K562 (cell line): ENCODE measurements around the gene SHB. TPM values are rescaled to one million over a fixed set of nuclear protein-coding genes. Genes with fewer than 3 reads are reported as not detected.
"Not testable (repeated sequence)": the region's sequence is repeated elsewhere in the genome, so short reads cannot be mapped to it uniquely, and the experiment has no call there.

Experiments
- ATAC-seq: fragments of 200-7000 bp; cut with Tn5 transposase; 3 replicates; pipeline ENCODE4 v1.9.1; 2020; ENCODE audit warnings: moderate library complexity
- BruUV-seq: library from RNA; stranded (reverse); fragments of 400-500 nt; replicated peaks from 2 replicates; lab custom pipeline; 2021; lab: Mats Ljungman, UMichigan
- CTCF ChIA-PET: fragments of 300-600 bp; formaldehyde crosslinking; extraction: SDS; loops from one replicate; lab custom pipeline; 2021; ENCODE audit warnings: low intra/inter-chr PET ratio; lab: Yijun Ruan, JAX
- POLR2A ChIA-PET: fragments of 300-600, 350-650 bp; sonication (Branson Sonifier 250); formaldehyde crosslinking; extraction: SDS; loops from one replicate; lab custom pipeline; 2021; ENCODE audit warnings: antibody characterized with exemption, inconsistent platforms; lab: Yijun Ruan, JAX
- DNase-seq, 4 experiments: peaks; one replicate each; pipeline versions ENCODE4 v3.0.0 to v3.0.0-alpha.2; 2011 to 2018; ENCODE audit warnings: low spot score in 3 of 4, mixed read lengths in 3 of 4; ENCODE audit errors: extremely low read depth in 1 of 4
- FAIRE-seq: peaks from 2 replicates; lab custom pipeline; 2011; peaks lifted over from hg19 to GRCh38; lab: Jason Lieb, UNC
- H2AFZ ChIP-seq: 2 replicates; pipeline ENCODE4 v1.6.0; 2011; ENCODE audit warnings: low read depth, low read length, control low read depth, inconsistent platforms
- H3K27ac ChIP-seq: fragments of 200-600 bp; 3 replicates; pipeline ENCODE4 v1.8.0; 2011; ENCODE audit warnings: low read depth, mild to moderate bottlenecking, control low read depth, inconsistent platforms, low read length, moderate library complexity, mixed read lengths; ENCODE audit errors: extremely low read depth
- H3K27me3 ChIP-seq, 2 experiments: fragments of 300-600 bp in 1 of 2; 2 replicates in 1 of 2; 3 replicates in 1 of 2; pipeline versions ENCODE4 v1.6.0 to v1.8.0; 2011; ENCODE audit warnings: inconsistent platforms in 2 of 2, low read length in 2 of 2, mild to moderate bottlenecking in 1 of 2, mixed read lengths in 1 of 2, moderate library complexity in 1 of 2; ENCODE audit not compliant: control insufficient read depth in 2 of 2, insufficient read depth in 2 of 2
- H3K36me3 ChIP-seq: fragments of 300-600 bp; 3 replicates; pipeline ENCODE4 v1.8.0; 2011; ENCODE audit warnings: mild to moderate bottlenecking, low read length, inconsistent platforms; ENCODE audit not compliant: control insufficient read depth, insufficient read depth
- H3K4me1 ChIP-seq, 2 experiments: fragments of 200-600 bp in 1 of 2; replicated peaks in 1 of 2; 2 replicates in 1 of 2; 3 replicates in 1 of 2; pipeline versions ENCODE4 v1.5.1 to v1.8.0; 2011; ENCODE audit warnings: inconsistent platforms in 2 of 2, low read length in 2 of 2, mild to moderate bottlenecking in 1 of 2, mixed read lengths in 1 of 2, moderate library complexity in 1 of 2; ENCODE audit not compliant: control insufficient read depth in 2 of 2, insufficient read depth in 2 of 2
- H3K4me2 ChIP-seq: 2 replicates; pipeline ENCODE4 v1.6.1; 2011; ENCODE audit warnings: low read length, control low read depth, inconsistent platforms, mixed read lengths; ENCODE audit not compliant: insufficient read depth
- H3K4me3 ChIP-seq: fragments of 200-600 bp; sonication (generic), shearing (Covaris generic); 2 replicates; pipeline ENCODE4 v1.5.1; 2016; ENCODE audit warnings: control low read depth, inconsistent platforms
- H3K79me2 ChIP-seq: fragments of 200-600 bp; 3 replicates; pipeline ENCODE4 v1.8.0; 2011; ENCODE audit warnings: low read length, inconsistent platforms; ENCODE audit not compliant: control insufficient read depth, insufficient read depth
- H3K9ac ChIP-seq, 2 experiments: 2 replicates each; pipeline versions ENCODE4 v1.6.0 to v1.6.1; 2011; ENCODE audit warnings: low read depth in 2 of 2, low read length in 2 of 2, control low read depth in 1 of 2, inconsistent platforms in 1 of 2, mild to moderate bottlenecking in 1 of 2, mixed read lengths in 1 of 2; ENCODE audit not compliant: insufficient read depth in 1 of 2
- H3K9me1 ChIP-seq: one replicate; pipeline ENCODE4 v1.6.0; 2011; ENCODE audit warnings: inconsistent platforms, mild to moderate bottlenecking, low read length, moderate library complexity; ENCODE audit not compliant: control insufficient read depth, insufficient read depth
- H3K9me3 ChIP-seq: replicated peaks from 2 replicates; pipeline ENCODE4 v1.5.1; 2011; ENCODE audit warnings: low read depth, low read length, inconsistent platforms; ENCODE audit not compliant: control insufficient read depth, insufficient read depth
- H4K20me1 ChIP-seq: replicated peaks from 2 replicates; pipeline ENCODE4 v1.6.1; 2011; ENCODE audit warnings: low read length, inconsistent platforms, mixed read lengths; ENCODE audit not compliant: control insufficient read depth, insufficient read depth
- FUS ChIP-seq: fragments of 200-400 bp; formaldehyde crosslinking; optimal IDR thresholded peaks from 2 replicates; pipeline ENCODE3; 2017; ENCODE audit warnings: low read depth, low read length
- GABPB2 ChIP-seq: fragments of 250-450 bp; sonication (Bioruptor Pico); conservative IDR thresholded peaks from 2 replicates; pipeline ENCODE4 v1.5.1; 2021; ENCODE audit warnings: mild to moderate bottlenecking
- IRF1 ChIP-seq: sonication (generic); formaldehyde crosslinking; IDR thresholded peaks from 2 replicates; pipeline ENCODE4 v1.8.0; 2022; ENCODE audit warnings: missing genetic modification reagents, mild to moderate bottlenecking, borderline replicate concordance
- JUND ChIP-seq, 2 experiments: IDR thresholded peaks; 2 replicates in 1 of 2; 3 replicates in 1 of 2; pipeline ENCODE4 v1.6.1; 2011; ENCODE audit warnings: borderline replicate concordance in 2 of 2, low read depth in 2 of 2, low read length in 2 of 2, improper control_type of control experiment in 1 of 2, missing biosample characterization in 1 of 2, missing genetic modification characterization in 1 of 2, missing genetic modification reagents in 1 of 2
- WGBS: fragments of 100-300 bp; shearing (Covaris generic); methylation state at CpG from one replicate; pipeline ENCODE4 v1.1.6; 2016; ENCODE audit warnings: low coverage, mixed read lengths; ENCODE audit not compliant: insufficient coverage; ENCODE audit errors: missing lambda C conversion rate; 5-methylcytosine and 5-hydroxymethylcytosine counted together
- in situ Hi-C: fragments of 300-500 bp; cut with MboI; formaldehyde crosslinking; loops from 4 replicates; pipeline ENCODE4 v1.15.0; 2018; ENCODE audit warnings: inconsistent platforms, mixed read lengths
- intact Hi-C: fragments of 100-400 bp; cut with micrococcal nuclease; formaldehyde crosslinking; loops from 2 replicates; pipeline ENCODE4 v1.14.2; 2022
- polyA plus RNA-seq, 8 experiments: library from polyadenylated mRNA; depleted of rRNA in 4 of 8; stranded (reverse) in 5 of 8; unstranded in 3 of 8; fragments of >200 nt; fragmentation: Nextera tagmentation in 2 of 8; fragmentation: Illumina TruSeq in 1 of 8; extraction: Ambion mirVana in 2 of 8; extraction: Trizol in 1 of 8; gene quantifications; 2 replicates each; pipeline versions ENCODE4 v1.2.1 to v1.2.3, GENCODE V29; 2011 to 2014; ENCODE audit warnings: inconsistent platforms in 1 of 8, missing spikeins in 1 of 8
- total RNA-seq, 7 experiments: library from RNA; depleted of rRNA in 6 of 7; stranded (reverse); fragments of >200 nt in 6 of 7; fragmentation: Illumina TruSeq in 2 of 7; extraction: Trizol in 2 of 7; gene quantifications; 2 replicates each; pipeline versions ENCODE4 v1.2.1 to v1.2.3, GENCODE V29; 2011 to 2021; ENCODE audit warnings: low replicate concordance in 1 of 7
- TF ChIP-seq, protein P1 (sequence below), 2 experiments: fragments of 450-650 bp in 1 of 2; sonication (generic) in 1 of 2; formaldehyde crosslinking in 1 of 2; IDR thresholded peaks in 1 of 2; conservative IDR thresholded peaks in 1 of 2; 2 replicates each; pipeline versions ENCODE4 v1.6.1 to v1.8.1; 2016 to 2023; ENCODE audit warnings: mild to moderate bottlenecking in 2 of 2, moderate library complexity in 2 of 2, inconsistent platforms in 1 of 2, missing genetic modification reagents in 1 of 2

SHB gene
- total and polyA plus RNA-seq, 9 of the 15 experiments (the other 6 are each of a cell fraction or from before 2014, with no cell fraction given), result 0.78 to 16.0 (median 5.3) TPM

- TF ChIP-seq, protein P1, sequence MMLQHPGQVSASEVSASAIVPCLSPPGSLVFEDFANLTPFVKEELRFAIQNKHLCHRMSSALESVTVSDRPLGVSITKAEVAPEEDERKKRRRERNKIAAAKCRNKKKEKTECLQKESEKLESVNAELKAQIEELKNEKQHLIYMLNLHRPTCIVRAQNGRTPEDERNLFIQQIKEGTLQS (IDR thresholded peaks at IDR 0.05), result 0 out of 2 replicates have a peak, but pooled peaks have one; percentile 25
- TF ChIP-seq, protein P1 (CRISPR knock-in tag; conservative IDR thresholded peaks at IDR 0.05), result no peak
- TF ChIP-seq FUS, result no peak
- TF ChIP-seq GABPB2, result no peak
- no peak for TF ChIP-seq IRF1 (CRISPR knock-in tag)
- peak; percentile 16; the same call in 1 of the 2 replicates for TF ChIP-seq JUND (IDR thresholded peaks at IDR 0.05; ENCODE audit: borderline replicate concordance, low read depth, low read length)
- no peak for TF ChIP-seq JUND (tag; IDR thresholded peaks at IDR 0.05; ENCODE audit: borderline replicate concordance, low read depth, low read length)
Observed at GRCh38 chr9:37966412-37967013, 102.5 kb downstream of the SHB start (continued).

GRCh38 chr9:37965676-37966345, 103.2 kb downstream of the SHB start:
- peaks cover 14 to 18% of the 10 kb centered on the region in 2 experiments for H3K4me1 ChIP-seq

More at GRCh38 chr9:37965676-37966345, 103.2 kb downstream of the SHB start:
- H3K9me3 ChIP-seq, H3K4me3 ChIP-seq, H3K9ac ChIP-seq, H3K36me3 ChIP-seq, CTCF ChIA-PET, BruUV-seq, ATAC-seq, in situ Hi-C loops, H3K27me3 ChIP-seq, intact Hi-C loops, H3K79me2 ChIP-seq, H3K27ac ChIP-seq, H3K4me2 ChIP-seq, DNase-seq, H2AFZ ChIP-seq: not testable (repeated sequence)
- Histone ChIP-seq H3K9me1 (peaks cover 16% of the 10 kb centered on the region), H4K20me1 (peaks cover 18% of the 10 kb centered on the region)
- WGBS, result 85% methylated on average over 7 of the region's 7 CpGs
- POLR2A ChIA-PET, result interaction anchor here (0.8 to 1.5 kb wide), 3 partner anchors 9 to 16 kb away, joined by 3 to 5 read pairs (median 3); no protein-coding TSS in a partner anchor
- peak; percentile 23 for FAIRE-seq
